ENCODE measurements around the gene CHCHD3. TPM values are rescaled to one million over a fixed set of nuclear protein-coding genes. Genes with fewer than 3 reads are reported as not detected.

CHCHD3 gene
- total RNA-seq, 6 experiments from 2014 or later = 51.3 to 70.0 (median 65.7) TPM

- Mint-ChIP-seq H3K27ac (peak overlapping the region; percentile 72), H3K27me3 (ENCODE audit: insufficient read depth) (peaks cover 2% of the 10 kb centered on the region; the same call in 1 of the 2 replicates), H3K4me1 (ENCODE audit: low read depth) (peaks cover 56% of the 10 kb centered on the region), H3K9me3 (peaks cover 18% of the 10 kb centered on the region), H3K36me3 (ENCODE audit: low read depth) (peaks cover 11% of the 10 kb centered on the region; the same call in 1 of the 2 replicates), H3K4me3 (peak overlapping the region; percentile 24)
- TF ChIP-seq CTCF (IDR thresholded peaks at IDR 0.05) = no peak
- DNase-seq = peak; percentile 88
These were observed 342.5 kb downstream of the CHCHD3 start for GRCh38 chr7:132739271-132739955.

GRCh38 chr7:132738254-132738653, 343.6 kb downstream of the CHCHD3 start:
- 0 out of 2 replicates have a peak, but pooled peaks cover 6% of the 10 kb centered on the region for H3K36me3 Mint-ChIP-seq (ENCODE audit: low read depth)
- TF ChIP-seq CTCF (IDR thresholded peaks at IDR 0.05) = no peak
- H3K27ac Mint-ChIP-seq = peak overlapping the region; percentile 36
- peak; percentile 94 for DNase-seq
- H3K4me3 Mint-ChIP-seq = peak overlapping the region; percentile 3; the same call in 1 of the 2 replicates
- H3K9me3 Mint-ChIP-seq = peaks cover 10% of the 10 kb centered on the region
- peaks cover 56% of the 10 kb centered on the region for H3K4me1 Mint-ChIP-seq (ENCODE audit: low read depth)
- peaks cover 2% of the 10 kb centered on the region; the same call in 1 of the 2 replicates for H3K27me3 Mint-ChIP-seq (ENCODE audit: insufficient read depth)

- Mint-ChIP-seq H3K27me3 (ENCODE audit: insufficient read depth) (peaks cover 3% of the 10 kb centered on the region), H3K9me3 (no peaks in the 10 kb centered on the region), H3K4me1 (ENCODE audit: low read depth) (peaks cover 35% of the 10 kb centered on the region), H3K4me3 (no peak overlapping the region), H3K36me3 (ENCODE audit: low read depth) (no peaks in the 10 kb centered on the region), H3K27ac (no peak overlapping the region)
- no peak for TF ChIP-seq CTCF (IDR thresholded peaks at IDR 0.05)
- no peak for DNase-seq
These were observed 346.4 kb downstream of the CHCHD3 start for GRCh38 chr7:132735476-132735875.

Other genes starting within 250 kb of the CHCHD3 start
- 10 to 100 TPM; 57.6 to 67.6 (median 61.4) TPM for gene EXOC4, start 171.0 kb upstream of the CHCHD3 start, total RNA-seq (2021; fragmentation: NEBNext Ultra II Directional; extraction: Animal tissue kit (Norgen Biotek cat#: 25700))

All from HFFc6 (cell line).